ENCODE measurements around the gene FGD5. TPM values are rescaled to one million over a fixed set of nuclear protein-coding genes. Genes with fewer than 3 reads are reported as not detected.

FGD5 gene, protein sequence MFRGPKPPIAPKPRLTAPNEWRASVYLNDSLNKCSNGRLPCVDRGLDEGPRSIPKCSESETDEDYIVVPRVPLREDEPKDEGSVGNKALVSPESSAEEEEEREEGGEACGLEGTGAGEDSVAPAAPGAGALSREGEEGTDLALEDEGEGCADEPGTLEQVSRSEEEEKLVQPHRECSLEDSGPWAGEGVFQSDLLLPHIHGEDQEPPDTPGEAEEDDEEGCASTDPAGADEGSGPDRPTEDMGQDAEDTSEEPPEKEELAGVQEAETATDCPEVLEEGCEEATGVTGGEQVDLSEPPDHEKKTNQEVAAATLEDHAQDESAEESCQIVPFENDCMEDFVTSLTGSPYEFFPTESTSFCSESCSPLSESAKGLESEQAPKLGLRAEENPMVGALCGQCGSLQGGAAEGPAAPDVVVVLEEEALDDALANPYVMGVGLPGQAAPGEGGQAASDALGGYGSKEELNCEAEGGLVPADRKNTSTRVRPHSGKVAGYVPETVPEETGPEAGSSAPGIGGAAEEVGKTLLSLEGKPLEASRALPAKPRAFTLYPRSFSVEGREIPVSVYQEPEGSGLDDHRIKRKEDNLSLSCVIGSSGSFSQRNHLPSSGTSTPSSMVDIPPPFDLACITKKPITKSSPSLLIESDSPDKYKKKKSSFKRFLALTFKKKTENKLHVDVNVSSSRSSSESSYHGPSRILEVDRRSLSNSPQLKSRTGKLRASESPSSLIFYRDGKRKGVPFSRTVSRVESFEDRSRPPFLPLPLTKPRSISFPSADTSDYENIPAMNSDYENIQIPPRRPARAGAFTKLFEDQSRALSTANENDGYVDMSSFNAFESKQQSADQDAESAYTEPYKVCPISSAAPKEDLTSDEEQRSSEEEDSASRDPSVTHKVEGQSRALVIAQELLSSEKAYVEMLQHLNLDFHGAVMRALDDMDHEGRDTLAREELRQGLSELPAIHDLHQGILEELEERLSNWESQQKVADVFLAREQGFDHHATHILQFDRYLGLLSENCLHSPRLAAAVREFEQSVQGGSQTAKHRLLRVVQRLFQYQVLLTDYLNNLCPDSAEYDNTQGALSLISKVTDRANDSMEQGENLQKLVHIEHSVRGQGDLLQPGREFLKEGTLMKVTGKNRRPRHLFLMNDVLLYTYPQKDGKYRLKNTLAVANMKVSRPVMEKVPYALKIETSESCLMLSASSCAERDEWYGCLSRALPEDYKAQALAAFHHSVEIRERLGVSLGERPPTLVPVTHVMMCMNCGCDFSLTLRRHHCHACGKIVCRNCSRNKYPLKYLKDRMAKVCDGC (N-terminal part only)
- not detected for total RNA-seq
- 0 to 0.12 reads per million in 2 donors for total RNA-seq

DNA sequence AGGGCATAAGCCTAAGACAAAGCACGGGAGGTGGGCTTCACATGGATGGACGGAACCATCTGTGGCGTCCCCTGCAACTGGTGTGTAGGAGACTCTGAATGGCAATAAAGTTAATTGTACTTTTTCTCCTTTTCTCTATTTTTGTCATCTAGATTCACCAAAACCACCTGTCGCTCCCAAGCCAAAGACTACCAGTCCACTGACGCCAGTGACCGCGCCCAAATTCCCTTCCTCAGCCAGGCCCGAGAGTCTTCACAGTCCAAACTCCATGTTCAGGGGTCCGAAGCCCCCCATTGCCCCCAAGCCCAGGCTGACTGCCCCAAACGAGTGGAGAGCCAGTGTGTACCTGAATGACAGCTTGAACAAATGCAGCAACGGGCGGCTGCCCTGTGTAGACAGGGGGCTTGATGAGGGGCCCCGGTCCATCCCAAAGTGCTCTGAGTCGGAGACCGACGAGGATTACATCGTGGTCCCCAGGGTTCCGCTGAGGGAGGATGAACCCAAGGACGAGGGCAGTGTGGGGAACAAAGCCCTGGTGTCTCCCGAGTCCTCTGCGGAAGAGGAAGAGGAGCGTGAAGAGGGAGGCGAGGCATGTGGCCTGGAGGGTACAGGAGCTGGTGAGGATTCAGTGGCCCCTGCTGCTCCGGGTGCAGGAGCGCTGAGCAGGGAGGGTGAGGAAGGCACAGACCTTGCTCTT lies at the start of gene FGD5:
FGD5 (plus strand) TSS at position 159 of the 697 bp plus-strand sequence; CDS start at position 269, 110 bp downstream.
- no peak for DNase-seq
- H3K4me3 Mint-ChIP-seq, result no peak within 1 kb of the TSS
- peaks cover 3% of the 10 kb centered on the region for H3K4me1 Mint-ChIP-seq
- no peak for ATAC-seq
- H3K36me3 Mint-ChIP-seq (ENCODE audit: low read depth), result peaks cover 4% of the 10 kb centered on the region
- H3K9me3 ChIP-seq (ENCODE audit: control insufficient read depth, low read length, poor library complexity, severe bottlenecking), result no peaks in the 10 kb centered on the region
- no peak within 1 kb of the TSS for H3K27ac Mint-ChIP-seq
- H3K27me3 Mint-ChIP-seq, result peaks cover 76% of the 10 kb centered on the region

DNA sequence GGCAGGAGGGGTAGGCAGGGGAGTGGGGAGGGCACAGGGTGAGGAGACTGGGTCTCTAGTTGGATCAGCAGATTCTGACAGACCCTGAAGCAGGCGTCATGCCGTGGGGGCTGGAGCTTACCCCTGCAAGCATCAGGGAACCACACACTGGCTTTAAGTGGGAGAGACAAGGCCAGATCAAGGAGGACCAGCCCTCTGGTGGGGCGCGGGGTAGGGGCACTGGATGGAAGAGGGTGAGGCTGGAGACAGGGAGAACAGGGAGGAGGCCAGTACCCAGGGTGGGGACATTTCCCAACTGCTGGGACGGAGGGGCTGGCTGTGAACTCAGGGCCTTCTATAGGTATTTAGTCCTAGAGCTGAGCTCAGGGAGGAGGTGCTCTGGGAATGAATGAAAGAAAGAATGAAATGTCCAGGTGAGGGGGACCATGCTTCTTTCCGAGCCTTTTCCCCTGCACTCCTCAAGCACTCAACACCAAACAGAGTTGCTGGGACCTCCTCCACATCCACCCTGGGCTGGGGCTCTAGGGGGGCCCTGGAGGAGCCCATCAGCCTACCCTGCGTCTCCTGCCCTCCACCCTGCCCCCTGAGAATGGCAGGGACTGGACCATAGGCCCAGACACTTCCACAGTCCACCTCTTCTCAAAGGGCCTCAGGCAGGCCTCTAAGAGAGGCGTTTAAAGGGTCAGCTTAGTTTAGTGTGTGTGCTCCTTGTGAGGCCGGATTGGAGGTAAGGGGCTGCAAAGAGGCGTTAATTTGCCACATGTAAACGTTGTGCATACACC lies 49.0 kb upstream of the FGD5 start:
- peaks cover 2% of the 10 kb centered on the region for H3K36me3 Mint-ChIP-seq (ENCODE audit: low read depth)
- H3K4me3 Mint-ChIP-seq, result no peak overlapping the region

DNA sequence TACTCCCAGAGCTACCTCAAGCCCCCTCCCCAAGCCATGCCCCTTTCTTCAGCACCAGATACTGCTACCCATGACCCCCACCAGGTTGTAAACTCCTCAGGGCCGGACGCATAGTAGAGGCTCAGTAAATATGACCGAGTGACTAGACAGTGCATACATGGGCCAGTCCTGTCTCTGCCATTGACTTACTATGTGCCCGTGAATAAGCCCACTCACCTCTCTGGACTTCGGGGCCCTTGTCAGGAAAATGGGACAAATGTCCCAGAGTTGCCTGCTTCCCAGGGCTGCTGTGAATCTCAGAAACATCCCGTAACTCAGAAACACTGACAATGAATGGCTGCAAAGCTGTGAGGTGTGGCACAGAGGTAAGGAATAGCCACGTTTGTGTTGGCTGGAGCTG lies 48.2 kb upstream of the FGD5 start:
- H3K4me3 Mint-ChIP-seq, result no peak overlapping the region

More for the DNA sequence above, 49.0 kb upstream of the FGD5 start:
- peaks cover 31% of the 10 kb centered on the region for H3K27me3 Mint-ChIP-seq
- DNase-seq (no peak), ATAC-seq (no peak)
- no peaks in the 10 kb centered on the region for H3K9me3 ChIP-seq (ENCODE audit: control insufficient read depth, low read length, poor library complexity, severe bottlenecking)
- H3K4me1 Mint-ChIP-seq, result no peaks in the 10 kb centered on the region
- no peak overlapping the region for H3K27ac Mint-ChIP-seq

DNA sequence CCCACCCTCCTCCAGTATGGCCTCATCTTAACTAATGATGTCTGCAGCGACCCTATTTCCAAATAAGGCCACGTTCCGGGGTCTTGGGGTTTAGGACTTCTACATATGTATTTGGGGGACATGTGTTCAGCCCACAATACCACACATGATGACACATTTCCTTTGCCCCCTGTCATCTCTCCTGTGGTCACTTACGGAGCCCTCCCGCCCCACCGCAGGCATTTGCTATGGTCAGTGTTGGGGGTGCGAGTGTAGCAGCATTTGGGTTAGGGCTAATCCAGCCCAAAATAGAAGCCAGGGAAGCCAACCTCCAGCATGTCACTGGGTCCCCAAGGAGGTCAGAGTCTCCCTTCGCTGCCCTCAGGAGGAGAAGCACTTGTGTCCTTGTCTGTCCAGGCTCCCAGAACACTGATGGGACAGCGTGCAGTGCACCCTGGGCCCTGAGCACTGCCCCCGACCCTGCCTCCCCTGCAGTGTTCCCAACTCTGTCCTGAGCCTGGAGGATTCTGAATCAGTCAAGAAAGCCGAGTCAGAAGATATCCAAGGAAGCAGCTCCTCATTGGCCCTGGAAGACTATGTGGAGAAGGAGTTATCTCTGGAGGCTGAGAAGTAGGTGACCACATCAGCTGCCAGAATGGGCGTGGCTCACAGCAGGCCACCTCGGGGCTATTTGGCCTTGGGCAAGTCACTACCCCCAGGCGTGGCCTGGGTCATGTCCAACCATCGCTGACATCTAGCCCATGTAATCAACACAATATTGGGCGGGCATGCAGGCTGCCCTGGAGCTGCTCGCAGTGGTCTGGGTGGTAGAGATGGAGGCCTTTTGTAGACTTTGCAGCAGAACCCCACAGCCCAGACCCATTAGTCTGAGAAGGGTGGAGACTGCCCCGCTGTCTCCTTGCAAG lies 46.9 kb upstream of the FGD5 start:
- Mint-ChIP-seq H3K36me3 (ENCODE audit: low read depth) (peaks cover 2% of the 10 kb centered on the region), H3K27ac (no peak overlapping the region), H3K27me3 (peaks cover 22% of the 10 kb centered on the region), H3K4me3 (no peak overlapping the region), H3K4me1 (no peaks in the 10 kb centered on the region)
- no peaks in the 10 kb centered on the region for H3K9me3 ChIP-seq (ENCODE audit: control insufficient read depth, low read length, poor library complexity, severe bottlenecking)
- DNase-seq (no peak), ATAC-seq (no peak)

More for the DNA sequence above, 48.2 kb upstream of the FGD5 start:
- no peak for ATAC-seq
- no peaks in the 10 kb centered on the region for H3K9me3 ChIP-seq (ENCODE audit: control insufficient read depth, low read length, poor library complexity, severe bottlenecking)
- Mint-ChIP-seq H3K4me1 (no peaks in the 10 kb centered on the region), H3K27me3 (peaks cover 24% of the 10 kb centered on the region), H3K27ac (no peak overlapping the region), H3K36me3 (ENCODE audit: low read depth) (peaks cover 2% of the 10 kb centered on the region)
- no peak for DNase-seq

DNA sequence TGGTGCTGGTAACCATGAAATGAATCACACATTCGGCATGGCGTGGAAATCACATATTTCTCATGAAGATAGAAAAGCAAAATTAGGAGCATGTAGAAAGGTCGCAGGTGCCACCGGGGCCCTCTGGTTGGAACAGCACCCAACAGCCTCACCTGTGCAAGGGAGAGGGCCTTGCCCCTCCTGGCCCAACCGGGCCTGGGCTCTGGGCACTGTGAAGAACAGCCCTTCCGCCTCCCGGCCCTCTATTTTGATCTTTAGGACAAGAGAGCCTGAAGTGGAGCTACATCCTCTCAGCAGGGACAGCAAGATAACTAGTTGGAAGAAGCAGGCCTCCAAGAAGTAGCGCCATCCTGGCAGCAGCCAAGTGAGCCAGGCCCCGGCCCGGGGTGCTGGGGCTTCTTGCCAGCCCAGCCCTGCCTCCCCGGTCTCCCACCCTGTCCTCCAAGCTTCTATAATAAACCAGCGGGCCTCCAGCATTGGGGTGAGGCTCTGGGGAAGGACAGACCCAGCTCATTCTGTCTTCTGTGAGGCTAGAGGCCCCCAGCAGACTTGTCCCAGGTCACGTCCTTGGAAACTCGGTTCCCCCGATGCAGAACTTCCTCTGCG lies 46.1 kb upstream of the FGD5 start:
- no peak overlapping the region for H3K27ac Mint-ChIP-seq
- no peak for ATAC-seq
- peaks cover 2% of the 10 kb centered on the region for H3K36me3 Mint-ChIP-seq (ENCODE audit: low read depth)
- H3K9me3 ChIP-seq (ENCODE audit: control insufficient read depth, low read length, poor library complexity, severe bottlenecking), result no peaks in the 10 kb centered on the region
- no peak overlapping the region for H3K4me3 Mint-ChIP-seq
- no peaks in the 10 kb centered on the region for H3K4me1 Mint-ChIP-seq
- H3K27me3 Mint-ChIP-seq, result peaks cover 21% of the 10 kb centered on the region
- DNase-seq, result no peak

- Mint-ChIP-seq H3K36me3 (ENCODE audit: low read depth) (peaks cover 2% of the 10 kb centered on the region), H3K4me3 (no peak overlapping the region), H3K27me3 (peaks cover 21% of the 10 kb centered on the region), H3K27ac (no peak overlapping the region), H3K4me1 (no peaks in the 10 kb centered on the region)
- no peak for DNase-seq
- no peaks in the 10 kb centered on the region for H3K9me3 ChIP-seq (ENCODE audit: control insufficient read depth, low read length, poor library complexity, severe bottlenecking)
- no peak for ATAC-seq
Observed at GRCh38 chr3:14773281-14773680, 45.5 kb upstream of the FGD5 start.

- DNase-seq (no peak), ATAC-seq (no peak)
- no peaks in the 10 kb centered on the region for H3K9me3 ChIP-seq (ENCODE audit: control insufficient read depth, low read length, poor library complexity, severe bottlenecking)
- Mint-ChIP-seq H3K36me3 (ENCODE audit: low read depth) (peaks cover 2% of the 10 kb centered on the region), H3K27ac (no peak overlapping the region), H3K4me3 (no peak overlapping the region), H3K4me1 (no peaks in the 10 kb centered on the region), H3K27me3 (peaks cover 18% of the 10 kb centered on the region)
Observed at GRCh38 chr3:14773691-14774128, 45.1 kb upstream of the FGD5 start.

DNA sequence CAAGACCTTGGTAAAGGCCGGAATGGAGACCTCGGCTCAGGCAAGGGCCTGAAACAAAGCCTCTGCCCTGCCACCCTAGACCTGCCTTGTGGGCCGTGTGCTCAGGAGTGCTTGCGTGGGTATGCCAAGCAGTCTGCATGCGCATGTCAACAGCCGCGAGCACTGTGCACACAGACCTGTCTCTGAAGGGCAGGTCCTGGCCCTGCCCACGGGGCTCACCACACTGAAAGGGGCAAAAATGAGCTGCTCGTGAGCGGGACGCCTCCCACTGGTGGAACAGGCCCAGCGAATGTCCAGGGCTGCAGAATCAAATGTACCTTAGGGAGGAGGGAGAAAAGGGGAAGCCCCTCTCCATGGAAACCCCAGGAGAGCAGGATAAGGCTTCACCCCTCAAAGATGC lies 44.3 kb upstream of the FGD5 start:
- no peaks in the 10 kb centered on the region for H3K4me1 Mint-ChIP-seq
- no peaks in the 10 kb centered on the region for H3K9me3 ChIP-seq (ENCODE audit: control insufficient read depth, low read length, poor library complexity, severe bottlenecking)
- no peak overlapping the region for H3K4me3 Mint-ChIP-seq
- ATAC-seq (no peak), DNase-seq (no peak)
- no peak overlapping the region for H3K27ac Mint-ChIP-seq
- no peaks in the 10 kb centered on the region for H3K36me3 Mint-ChIP-seq (ENCODE audit: low read depth)
- H3K27me3 Mint-ChIP-seq, result peaks cover 10% of the 10 kb centered on the region

- peaks cover 7% of the 10 kb centered on the region for H3K27me3 Mint-ChIP-seq
- ATAC-seq (no peak), DNase-seq (no peak)
- no peaks in the 10 kb centered on the region for H3K4me1 Mint-ChIP-seq
- no peaks in the 10 kb centered on the region for H3K9me3 ChIP-seq (ENCODE audit: control insufficient read depth, low read length, poor library complexity, severe bottlenecking)
- no peak overlapping the region for H3K27ac Mint-ChIP-seq
- H3K36me3 Mint-ChIP-seq (ENCODE audit: low read depth), result no peaks in the 10 kb centered on the region
- no peak overlapping the region for H3K4me3 Mint-ChIP-seq
Observed at GRCh38 chr3:14775011-14775410, 43.8 kb upstream of the FGD5 start.

DNA sequence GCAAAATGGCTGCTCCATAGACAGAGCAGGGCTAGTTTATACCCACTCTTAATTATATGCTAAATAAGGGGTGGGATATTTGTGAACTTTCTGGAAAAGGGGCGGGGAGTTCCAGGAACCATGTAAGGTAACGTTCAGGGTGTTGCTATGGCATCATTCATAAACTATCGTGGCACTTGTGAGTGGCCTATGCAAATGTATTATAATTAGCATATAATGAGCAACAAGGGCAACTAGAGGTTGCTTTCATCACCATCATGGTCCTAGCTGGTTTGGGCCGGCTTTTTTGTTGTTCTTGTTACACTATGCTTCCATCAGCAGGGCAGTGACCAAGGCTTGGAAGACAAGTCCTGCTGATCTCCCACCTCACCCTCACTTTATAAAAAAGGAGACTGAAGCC lies 43.2 kb upstream of the FGD5 start:
- H3K27ac Mint-ChIP-seq, result no peak overlapping the region
- no peaks in the 10 kb centered on the region for H3K36me3 Mint-ChIP-seq (ENCODE audit: low read depth)
- H3K9me3 ChIP-seq (ENCODE audit: control insufficient read depth, low read length, poor library complexity, severe bottlenecking), result no peaks in the 10 kb centered on the region
- no peak for DNase-seq
- ATAC-seq, result no peak
- no peaks in the 10 kb centered on the region for H3K4me1 Mint-ChIP-seq
- no peak overlapping the region for H3K4me3 Mint-ChIP-seq
- H3K27me3 Mint-ChIP-seq, result peaks cover 12% of the 10 kb centered on the region
